NB4 (cell line): ENCODE data around the gene EIF2B4.

Source experiments
- CTCF ChIP-seq: IDR thresholded peaks from one replicate; pipeline ENCODE4 v1.5.1; 2012; ENCODE audit warnings: low read depth, low read length
- POLR2A ChIP-seq: IDR thresholded peaks from 2 replicates; pipeline ENCODE4 v1.6.1; 2011; ENCODE audit warnings: mild to moderate bottlenecking; ENCODE audit not compliant: insufficient read length; ENCODE audit errors: extremely low read depth
- TF ChIP-seq, protein P1 (sequence below): IDR thresholded peaks from 2 replicates; pipeline ENCODE4 v1.6.1; 2011; ENCODE audit warnings: low read depth, low read length

DNA sequence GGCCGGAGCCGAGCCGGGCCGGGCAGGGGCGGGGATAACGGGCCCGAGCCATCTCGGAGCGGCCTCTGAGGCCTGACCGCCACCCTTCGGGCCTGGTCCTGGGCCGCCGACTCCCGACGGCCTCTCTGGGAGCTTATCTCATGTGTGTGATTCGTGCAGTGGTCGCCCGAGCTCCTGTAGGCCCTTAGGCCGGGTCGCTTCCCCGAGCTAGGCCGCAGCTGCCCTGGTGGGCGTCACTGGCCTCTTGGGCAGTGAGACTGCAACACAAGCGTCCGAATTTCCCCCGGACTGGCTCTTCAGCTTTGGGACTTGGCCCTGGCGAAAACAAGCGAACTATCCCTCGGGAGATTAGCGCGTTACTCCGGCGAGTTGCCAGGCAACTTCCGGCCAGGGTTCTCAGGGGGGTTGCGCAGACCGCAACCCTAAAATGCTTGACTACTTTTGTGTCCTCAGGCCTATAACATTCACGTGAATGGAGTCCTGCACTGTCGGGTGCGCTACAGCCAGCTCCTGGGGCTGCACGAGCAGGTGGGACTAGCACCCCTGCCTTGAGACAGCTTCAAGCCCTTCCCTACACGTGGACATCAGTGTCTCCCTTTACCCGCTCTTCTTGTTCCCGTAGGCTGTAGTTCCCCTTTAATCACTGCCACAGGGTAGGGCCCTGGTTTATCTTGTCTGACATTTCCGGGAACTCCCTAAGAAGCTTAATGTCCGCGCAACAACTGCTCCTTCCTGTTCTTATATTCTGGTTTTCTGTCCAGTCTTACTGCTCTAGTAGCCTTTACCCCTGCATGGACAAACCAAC is 880 bp upstream of the EIF2B4 start:
- TF ChIP-seq CTCF, result no peak
- no peak for TF ChIP-seq POLR2A
- TF ChIP-seq, protein P1, sequence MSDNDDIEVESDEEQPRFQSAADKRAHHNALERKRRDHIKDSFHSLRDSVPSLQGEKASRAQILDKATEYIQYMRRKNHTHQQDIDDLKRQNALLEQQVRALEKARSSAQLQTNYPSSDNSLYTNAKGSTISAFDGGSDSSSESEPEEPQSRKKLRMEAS, result peak; percentile 95
